Measurements from ENCODE around the gene SDHAF3. TPM values are rescaled to one million over a fixed set of nuclear protein-coding genes. Genes with fewer than 3 reads are reported as not detected.

SDHAF3 gene
- polyA plus RNA-seq, 1 donor from 2014 or later: 28.3 TPM

DNA sequence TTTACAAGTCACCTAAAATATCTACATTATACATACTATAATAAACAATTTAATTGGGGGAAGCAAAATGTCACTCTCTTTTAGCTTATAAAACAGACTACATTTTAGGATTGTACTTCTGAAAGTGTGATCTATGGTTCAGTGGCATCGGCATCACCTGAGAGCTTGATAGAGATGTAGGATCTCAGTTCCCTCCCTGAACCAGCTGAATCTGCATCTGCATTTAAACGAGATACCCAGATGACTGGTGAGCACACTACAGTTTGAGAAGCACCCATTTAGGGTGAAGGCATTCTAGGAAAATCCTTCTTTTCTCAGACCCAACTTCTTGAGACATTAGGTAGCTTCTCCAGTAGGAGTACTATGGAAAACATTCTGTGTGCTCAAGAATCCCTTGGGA lies 21.5 kb upstream of the SDHAF3 start:
- no peaks in the 10 kb centered on the region for H3K27me3 ChIP-seq (ENCODE audit: insufficient read depth, low read depth, low read length)
- no peak for TF ChIP-seq SMC3 (conservative IDR thresholded peaks at IDR 0.05; ENCODE audit: poor library complexity)
- TF ChIP-seq, protein P1, sequence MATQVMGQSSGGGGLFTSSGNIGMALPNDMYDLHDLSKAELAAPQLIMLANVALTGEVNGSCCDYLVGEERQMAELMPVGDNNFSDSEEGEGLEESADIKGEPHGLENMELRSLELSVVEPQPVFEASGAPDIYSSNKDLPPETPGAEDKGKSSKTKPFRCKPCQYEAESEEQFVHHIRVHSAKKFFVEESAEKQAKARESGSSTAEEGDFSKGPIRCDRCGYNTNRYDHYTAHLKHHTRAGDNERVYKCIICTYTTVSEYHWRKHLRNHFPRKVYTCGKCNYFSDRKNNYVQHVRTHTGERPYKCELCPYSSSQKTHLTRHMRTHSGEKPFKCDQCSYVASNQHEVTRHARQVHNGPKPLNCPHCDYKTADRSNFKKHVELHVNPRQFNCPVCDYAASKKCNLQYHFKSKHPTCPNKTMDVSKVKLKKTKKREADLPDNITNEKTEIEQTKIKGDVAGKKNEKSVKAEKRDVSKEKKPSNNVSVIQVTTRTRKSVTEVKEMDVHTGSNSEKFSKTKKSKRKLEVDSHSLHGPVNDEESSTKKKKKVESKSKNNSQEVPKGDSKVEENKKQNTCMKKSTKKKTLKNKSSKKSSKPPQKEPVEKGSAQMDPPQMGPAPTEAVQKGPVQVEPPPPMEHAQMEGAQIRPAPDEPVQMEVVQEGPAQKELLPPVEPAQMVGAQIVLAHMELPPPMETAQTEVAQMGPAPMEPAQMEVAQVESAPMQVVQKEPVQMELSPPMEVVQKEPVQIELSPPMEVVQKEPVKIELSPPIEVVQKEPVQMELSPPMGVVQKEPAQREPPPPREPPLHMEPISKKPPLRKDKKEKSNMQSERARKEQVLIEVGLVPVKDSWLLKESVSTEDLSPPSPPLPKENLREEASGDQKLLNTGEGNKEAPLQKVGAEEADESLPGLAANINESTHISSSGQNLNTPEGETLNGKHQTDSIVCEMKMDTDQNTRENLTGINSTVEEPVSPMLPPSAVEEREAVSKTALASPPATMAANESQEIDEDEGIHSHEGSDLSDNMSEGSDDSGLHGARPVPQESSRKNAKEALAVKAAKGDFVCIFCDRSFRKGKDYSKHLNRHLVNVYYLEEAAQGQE (IDR thresholded peaks at IDR 0.05; ENCODE audit: borderline replicate concordance): no peak
- TF ChIP-seq EZH2 (IDR thresholded peaks at IDR 0.05; ENCODE audit: borderline replicate concordance, insufficient read depth, low read length, poor library complexity, severe bottlenecking): no peak
- TF ChIP-seq, protein P2, sequence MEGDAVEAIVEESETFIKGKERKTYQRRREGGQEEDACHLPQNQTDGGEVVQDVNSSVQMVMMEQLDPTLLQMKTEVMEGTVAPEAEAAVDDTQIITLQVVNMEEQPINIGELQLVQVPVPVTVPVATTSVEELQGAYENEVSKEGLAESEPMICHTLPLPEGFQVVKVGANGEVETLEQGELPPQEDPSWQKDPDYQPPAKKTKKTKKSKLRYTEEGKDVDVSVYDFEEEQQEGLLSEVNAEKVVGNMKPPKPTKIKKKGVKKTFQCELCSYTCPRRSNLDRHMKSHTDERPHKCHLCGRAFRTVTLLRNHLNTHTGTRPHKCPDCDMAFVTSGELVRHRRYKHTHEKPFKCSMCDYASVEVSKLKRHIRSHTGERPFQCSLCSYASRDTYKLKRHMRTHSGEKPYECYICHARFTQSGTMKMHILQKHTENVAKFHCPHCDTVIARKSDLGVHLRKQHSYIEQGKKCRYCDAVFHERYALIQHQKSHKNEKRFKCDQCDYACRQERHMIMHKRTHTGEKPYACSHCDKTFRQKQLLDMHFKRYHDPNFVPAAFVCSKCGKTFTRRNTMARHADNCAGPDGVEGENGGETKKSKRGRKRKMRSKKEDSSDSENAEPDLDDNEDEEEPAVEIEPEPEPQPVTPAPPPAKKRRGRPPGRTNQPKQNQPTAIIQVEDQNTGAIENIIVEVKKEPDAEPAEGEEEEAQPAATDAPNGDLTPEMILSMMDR (IDR thresholded peaks at IDR 0.05; ENCODE audit: poor library complexity, severe bottlenecking): no peak
- no peak for TF ChIP-seq TAF1 (IDR thresholded peaks at IDR 0.05; ENCODE audit: low read depth)
- no peak for TF ChIP-seq RAD21 (conservative IDR thresholded peaks at IDR 0.05)
- TF ChIP-seq EP300 (conservative IDR thresholded peaks at IDR 0.05; ENCODE audit: poor library complexity, severe bottlenecking): no peak
- TF ChIP-seq MXI1 (conservative IDR thresholded peaks at IDR 0.05; ENCODE audit: poor library complexity, severe bottlenecking): no peak
- TF ChIP-seq POLR2AphosphoS5 (IDR thresholded peaks at IDR 0.05): no peak
- no peaks in the 10 kb centered on the region for H3K79me2 ChIP-seq (replicated peaks; ENCODE audit: insufficient read depth, low read length)

GRCh38 chr7:97096661-97097060 lies 20.8 kb upstream of the SDHAF3 start:
- Histone ChIP-seq H3K4me3 (ENCODE audit: low read length) (no peak overlapping the region), H4K20me1 (ENCODE audit: insufficient read depth) (no peaks in the 10 kb centered on the region), H3K27me3 (ENCODE audit: insufficient read depth, low read depth, low read length) (no peaks in the 10 kb centered on the region), H3K4me2 (ENCODE audit: low read length) (no peak overlapping the region), H3K9me3 (ENCODE audit: low read length) (no peaks in the 10 kb centered on the region), H3K27ac (ENCODE audit: low read length) (no peak overlapping the region), H3K79me2 (replicated peaks; ENCODE audit: insufficient read depth, low read length) (no peaks in the 10 kb centered on the region), H3K9me2 (ENCODE audit: insufficient read depth, low read length) (no peaks in the 10 kb centered on the region), H3K36me3 (ENCODE audit: insufficient read depth, low read length) (no peaks in the 10 kb centered on the region), H2AFZ (ENCODE audit: low read depth, low read length) (no peak overlapping the region), H3K9ac (ENCODE audit: low read length) (no peak overlapping the region), H3F3A (ENCODE audit: insufficient read depth, low read length, poor library complexity, severe bottlenecking) (no peaks in the 10 kb centered on the region)
- TF ChIP-seq EP300 (conservative IDR thresholded peaks at IDR 0.05; ENCODE audit: poor library complexity, severe bottlenecking): no peak
- no peak for TF ChIP-seq TAF1 (IDR thresholded peaks at IDR 0.05; ENCODE audit: low read depth)
- no peak for TF ChIP-seq RAD21 (conservative IDR thresholded peaks at IDR 0.05)
- TF ChIP-seq POLR2AphosphoS5 (IDR thresholded peaks at IDR 0.05): no peak
- TF ChIP-seq MXI1 (conservative IDR thresholded peaks at IDR 0.05; ENCODE audit: poor library complexity, severe bottlenecking): no peak
- TF ChIP-seq, protein P2 (IDR thresholded peaks at IDR 0.05; ENCODE audit: poor library complexity, severe bottlenecking): no peak
- no peak for TF ChIP-seq SMC3 (conservative IDR thresholded peaks at IDR 0.05; ENCODE audit: poor library complexity)
- TF ChIP-seq, protein P1 (IDR thresholded peaks at IDR 0.05; ENCODE audit: borderline replicate concordance): no peak
- no peak for TF ChIP-seq EZH2 (IDR thresholded peaks at IDR 0.05; ENCODE audit: borderline replicate concordance, insufficient read depth, low read length, poor library complexity, severe bottlenecking)

More for the DNA sequence above, 21.5 kb upstream of the SDHAF3 start:
- Histone ChIP-seq H2AFZ (ENCODE audit: low read depth, low read length) (no peak overlapping the region), H3K4me2 (ENCODE audit: low read length) (no peak overlapping the region), H3K27ac (ENCODE audit: low read length) (no peak overlapping the region), H3K36me3 (ENCODE audit: insufficient read depth, low read length) (no peaks in the 10 kb centered on the region), H4K20me1 (ENCODE audit: insufficient read depth) (no peaks in the 10 kb centered on the region), H3K9me3 (ENCODE audit: low read length) (no peaks in the 10 kb centered on the region), H3F3A (ENCODE audit: insufficient read depth, low read length, poor library complexity, severe bottlenecking) (no peaks in the 10 kb centered on the region), H3K9me2 (ENCODE audit: insufficient read depth, low read length) (no peaks in the 10 kb centered on the region), H3K9ac (ENCODE audit: low read length) (no peak overlapping the region), H3K4me3 (ENCODE audit: low read length) (no peak overlapping the region)
